Mesenchymal stem cell (in vitro differentiated cells and primary cell): ENCODE data around the gene EYA4.
A peak's percentile ranks its signal among the peaks of the same experiment; 100 is the strongest.

Experiments used
- DNase-seq: peaks from one replicate; pipeline ENCODE4 v3.0.0-alpha.2; 2013
- H2AFZ ChIP-seq: one replicate; pipeline ENCODE4 v1.6.1; 2013; ENCODE audit warnings: low read depth, mild to moderate bottlenecking, control low read depth, inconsistent platforms, low read length, moderate library complexity
- H2AK5ac ChIP-seq: 2 replicates; pipeline ENCODE4 v1.6.1; 2013; ENCODE audit warnings: low read length, moderate library complexity, mild to moderate bottlenecking, inconsistent platforms; ENCODE audit not compliant: severe bottlenecking
- H2BK120ac ChIP-seq: one replicate; pipeline ENCODE4 v1.6.1; 2013; ENCODE audit warnings: low read depth, mild to moderate bottlenecking, inconsistent platforms, low read length, moderate library complexity
- H2BK12ac ChIP-seq, 2 experiments: one replicate each; pipeline ENCODE4 v1.6.1; 2013; ENCODE audit warnings: inconsistent platforms in 2 of 2, low read length in 2 of 2, mild to moderate bottlenecking in 2 of 2, moderate library complexity in 2 of 2, control low read depth in 1 of 2
- H2BK15ac ChIP-seq: one replicate; pipeline ENCODE4 v1.6.1; 2013; ENCODE audit warnings: mild to moderate bottlenecking, low read depth, inconsistent platforms; ENCODE audit not compliant: poor library complexity, severe bottlenecking
- H2BK5ac ChIP-seq: 2 replicates; pipeline ENCODE4 v1.6.1; 2013; ENCODE audit warnings: low read depth, mild to moderate bottlenecking, low read length, control low read depth, inconsistent platforms; ENCODE audit not compliant: poor library complexity, severe bottlenecking
- H3K14ac ChIP-seq, 2 experiments: one replicate each; pipeline ENCODE4 v1.6.1; 2013; ENCODE audit warnings: inconsistent platforms in 2 of 2, low read length in 2 of 2, control low read depth in 1 of 2, mild to moderate bottlenecking in 1 of 2, moderate library complexity in 1 of 2
- H3K18ac ChIP-seq, 2 experiments: one replicate each; pipeline ENCODE4 v1.6.1; 2013; ENCODE audit warnings: inconsistent platforms in 2 of 2, low read length in 2 of 2, control low read depth in 1 of 2, low read depth in 1 of 2, mild to moderate bottlenecking in 1 of 2
- H3K23ac ChIP-seq, 2 experiments: one replicate each; pipeline ENCODE4 v1.6.1; 2013; ENCODE audit warnings: inconsistent platforms in 2 of 2, low read length in 2 of 2, mild to moderate bottlenecking in 2 of 2, moderate library complexity in 2 of 2, control low read depth in 1 of 2
- H3K27ac ChIP-seq: 2 replicates; pipeline ENCODE4 v1.5.1; 2013; ENCODE audit warnings: mild to moderate bottlenecking, moderate library complexity, low read length, control low read depth, inconsistent platforms; ENCODE audit not compliant: poor library complexity, severe bottlenecking
- H3K27me3 ChIP-seq, 2 experiments: 2 replicates each; pipeline versions ENCODE4 v1.6.1 to v1.7.0; 2013; ENCODE audit warnings: low read length in 2 of 2, mild to moderate bottlenecking in 2 of 2, moderate library complexity in 2 of 2, control low read depth in 1 of 2, inconsistent platforms in 1 of 2; ENCODE audit not compliant: control insufficient read depth in 1 of 2, insufficient read depth in 1 of 2
- H3K36me3 ChIP-seq, 2 experiments: 2 replicates each; pipeline versions ENCODE4 v1.6.1 to v1.7.0; 2013; ENCODE audit warnings: low read length in 2 of 2, control low read depth in 1 of 2, inconsistent platforms in 1 of 2, low read depth in 1 of 2, mild to moderate bottlenecking in 1 of 2; ENCODE audit not compliant: insufficient read depth in 2 of 2, control insufficient read depth in 1 of 2
- H3K4ac ChIP-seq, 2 experiments: one replicate each; pipeline ENCODE4 v1.6.1; 2013; ENCODE audit warnings: inconsistent platforms in 2 of 2, low read length in 2 of 2, mild to moderate bottlenecking in 2 of 2, moderate library complexity in 2 of 2, control low read depth in 1 of 2, low read depth in 1 of 2
- H3K4me1 ChIP-seq: 2 replicates; pipeline ENCODE4 v1.6.1; 2013; ENCODE audit warnings: low read depth, low read length, control low read depth; ENCODE audit not compliant: control insufficient read depth, insufficient read depth
- H3K4me2 ChIP-seq: 2 replicates; pipeline ENCODE4 v1.6.1; 2013; ENCODE audit warnings: low read length, mild to moderate bottlenecking, inconsistent platforms; ENCODE audit not compliant: poor library complexity, severe bottlenecking
- H3K4me3 ChIP-seq, 2 experiments: 2 replicates each; pipeline versions ENCODE4 v1.5.1 to v1.7.0; 2013; ENCODE audit warnings: low read length in 2 of 2, mild to moderate bottlenecking in 2 of 2, control low read depth in 1 of 2, low read depth in 1 of 2; ENCODE audit not compliant: insufficient read depth in 1 of 2
- H3K79me1 ChIP-seq: replicated peaks from 2 replicates; pipeline ENCODE4 v1.6.1; 2013; ENCODE audit warnings: mild to moderate bottlenecking, control low read depth, low read length, inconsistent platforms; ENCODE audit not compliant: poor library complexity, severe bottlenecking
- H3K9ac ChIP-seq: 2 replicates; pipeline ENCODE4 v1.7.0; 2013; ENCODE audit warnings: mild to moderate bottlenecking, low read length, moderate library complexity
- H3K9me3 ChIP-seq: 2 replicates; pipeline ENCODE4 v1.7.0; 2013; ENCODE audit warnings: mild to moderate bottlenecking, low read length; ENCODE audit not compliant: control insufficient read depth
- H4K8ac ChIP-seq: one replicate; pipeline ENCODE4 v1.6.1; 2013; ENCODE audit warnings: inconsistent platforms, mild to moderate bottlenecking, low read length, moderate library complexity
- H4K91ac ChIP-seq: one replicate; pipeline ENCODE4 v1.6.1; 2013; ENCODE audit warnings: mild to moderate bottlenecking, low read length, inconsistent platforms
- WGBS: methylation state at CpG from one replicate; pipeline ENCODE4 v1.1.7; 2013; ENCODE audit warnings: mixed read lengths; 5-methylcytosine and 5-hydroxymethylcytosine counted together

Gene EYA4

DNA sequence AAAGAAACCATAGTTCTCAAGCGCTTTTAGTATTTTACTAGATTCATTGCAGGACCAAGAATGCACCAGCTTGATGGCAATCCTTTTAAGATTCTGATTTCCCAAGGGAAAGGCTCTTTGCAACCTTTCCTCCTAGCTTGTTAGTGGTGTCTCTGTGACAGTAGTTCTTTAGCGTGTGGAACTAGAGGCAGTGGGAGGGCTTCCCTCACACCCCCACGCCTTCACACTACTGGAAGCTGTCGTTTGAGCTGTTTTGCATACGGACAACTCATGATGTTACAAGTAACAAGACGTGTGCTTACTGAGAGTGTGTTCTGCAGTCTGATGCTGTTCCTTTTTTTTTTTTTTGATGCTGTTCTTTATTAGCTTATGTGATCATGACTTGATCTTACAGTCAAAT lies 34.1 kb downstream of the EYA4 start:
- Histone ChIP-seq H3K9ac (no peak overlapping the region), H2BK15ac (no peak overlapping the region), H3K4me3 (no peak overlapping the region), H3K79me1 (no peaks in the 10 kb centered on the region), H3K18ac (no peak overlapping the region), H3K4ac (no peak overlapping the region), H2BK5ac (no peak overlapping the region), H2AK5ac (no peak overlapping the region), H4K8ac (no peak overlapping the region), H3K27me3 (no peaks in the 10 kb centered on the region), H2AFZ (no peak overlapping the region), H3K23ac (no peak overlapping the region), H2BK12ac (no peak overlapping the region), H3K9me3 (no peaks in the 10 kb centered on the region), H3K27ac (no peak overlapping the region), H4K91ac (no peak overlapping the region), H3K14ac (no peak overlapping the region), H2BK120ac (no peak overlapping the region), H3K4me2 (no peak overlapping the region), H3K4me1 (no peaks in the 10 kb centered on the region), H3K36me3 (no peaks in the 10 kb centered on the region)
- DNase-seq = no peak
- WGBS = 66% methylated on average over 5 of the region's 6 CpGs

DNA sequence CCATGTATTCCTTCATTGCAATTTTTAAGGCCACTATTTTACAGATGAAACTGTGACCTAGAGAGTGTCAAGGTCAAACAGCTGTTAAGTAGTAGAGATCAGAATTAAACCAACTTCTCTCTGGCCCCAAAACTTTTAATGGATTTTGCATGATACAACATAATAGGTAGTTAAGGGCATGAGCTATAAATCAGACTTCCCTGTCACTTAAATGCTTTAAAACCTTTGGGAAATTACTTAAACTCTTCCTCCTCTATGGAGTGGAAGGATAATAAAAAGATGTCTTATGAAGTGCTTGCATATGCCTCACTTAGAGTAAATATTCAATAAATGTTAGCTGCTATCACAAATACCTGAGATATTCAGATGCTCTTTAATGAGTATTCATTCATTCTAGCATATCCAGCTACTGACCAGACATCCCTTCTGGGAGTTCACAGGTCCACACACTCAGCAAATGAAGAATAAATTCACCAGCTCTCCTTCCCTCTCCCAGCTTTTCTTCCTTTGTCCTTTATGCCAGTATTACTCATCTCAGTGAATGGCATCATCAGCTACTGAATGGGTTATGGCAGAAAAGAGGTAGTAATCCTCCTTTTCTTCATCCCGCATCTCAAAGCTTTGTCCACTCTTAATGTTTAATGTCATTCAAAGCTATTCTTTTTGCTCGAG lies 36.2 kb downstream of the EYA4 start:
- H4K91ac ChIP-seq = no peak overlapping the region
- H3K9me3 ChIP-seq = no peaks in the 10 kb centered on the region
- no peak overlapping the region for H3K4ac ChIP-seq
- H3K18ac ChIP-seq = no peak overlapping the region
- no peak overlapping the region for H4K8ac ChIP-seq
- H2BK5ac ChIP-seq = no peak overlapping the region
- H3K79me1 ChIP-seq = no peaks in the 10 kb centered on the region
- no peak overlapping the region for H3K4me2 ChIP-seq
- no peak for DNase-seq
- H3K27ac ChIP-seq = no peak overlapping the region
- H3K4me3 ChIP-seq = no peak overlapping the region
- H2BK12ac ChIP-seq = no peak overlapping the region
- no peak overlapping the region for H2BK120ac ChIP-seq
- 100% methylated on average over 1 of the region's 2 CpGs for WGBS
- no peaks in the 10 kb centered on the region for H3K27me3 ChIP-seq
- no peak overlapping the region for H3K9ac ChIP-seq
- H3K36me3 ChIP-seq = no peaks in the 10 kb centered on the region
- no peak overlapping the region for H3K23ac ChIP-seq
- no peak overlapping the region for H2AK5ac ChIP-seq
- no peak overlapping the region for H2AFZ ChIP-seq
- no peaks in the 10 kb centered on the region for H3K4me1 ChIP-seq
- H3K14ac ChIP-seq = no peak overlapping the region
- H2BK15ac ChIP-seq = no peak overlapping the region

DNA sequence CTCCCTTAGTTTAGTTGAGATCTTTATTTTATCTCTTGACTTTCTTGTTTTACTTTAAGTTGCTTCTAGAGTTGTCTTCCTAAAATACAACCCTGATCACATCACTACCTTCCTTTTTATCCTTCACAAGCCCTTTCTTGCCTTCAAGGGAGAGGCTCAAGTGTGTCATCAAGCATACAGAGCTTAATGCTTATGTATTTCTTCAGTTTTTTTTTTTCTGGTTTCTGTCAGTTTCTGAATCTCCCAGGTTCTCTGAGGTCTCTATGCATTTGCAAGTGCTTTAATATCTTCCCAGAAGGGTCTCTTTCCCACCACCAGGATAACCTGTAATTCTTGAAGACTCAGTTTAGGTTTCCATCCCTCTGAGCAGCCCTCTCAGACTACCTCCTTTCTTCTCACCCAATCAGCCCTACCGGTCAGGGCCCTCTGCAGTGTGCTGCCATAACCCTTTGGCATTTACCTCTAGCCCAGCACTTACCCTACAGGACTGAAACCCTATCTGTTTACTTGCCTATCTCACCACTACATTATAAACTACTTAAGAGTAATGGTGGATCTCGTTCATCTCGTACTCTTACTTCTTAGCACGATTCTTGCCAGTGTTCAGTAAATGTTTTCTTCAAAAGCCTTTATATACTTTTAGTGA lies 36.9 kb downstream of the EYA4 start:
- Histone ChIP-seq H4K8ac (no peak overlapping the region), H3K79me1 (no peaks in the 10 kb centered on the region), H4K91ac (no peak overlapping the region), H3K9me3 (no peaks in the 10 kb centered on the region), H3K18ac (no peak overlapping the region), H3K4me1 (no peaks in the 10 kb centered on the region), H3K9ac (no peak overlapping the region), H3K4ac (no peak overlapping the region), H2BK12ac (no peak overlapping the region), H3K14ac (no peak overlapping the region), H2BK15ac (no peak overlapping the region), H2AK5ac (no peak overlapping the region), H3K4me3 (no peak overlapping the region), H2AFZ (no peak overlapping the region), H2BK120ac (no peak overlapping the region), H3K23ac (no peak overlapping the region), H3K4me2 (no peak overlapping the region), H3K27ac (no peak overlapping the region), H3K27me3 (no peaks in the 10 kb centered on the region), H2BK5ac (no peak overlapping the region), H3K36me3 (no peaks in the 10 kb centered on the region)
- no peak for DNase-seq
- 87% methylated on average over 1 of the region's 4 CpGs for WGBS

DNA sequence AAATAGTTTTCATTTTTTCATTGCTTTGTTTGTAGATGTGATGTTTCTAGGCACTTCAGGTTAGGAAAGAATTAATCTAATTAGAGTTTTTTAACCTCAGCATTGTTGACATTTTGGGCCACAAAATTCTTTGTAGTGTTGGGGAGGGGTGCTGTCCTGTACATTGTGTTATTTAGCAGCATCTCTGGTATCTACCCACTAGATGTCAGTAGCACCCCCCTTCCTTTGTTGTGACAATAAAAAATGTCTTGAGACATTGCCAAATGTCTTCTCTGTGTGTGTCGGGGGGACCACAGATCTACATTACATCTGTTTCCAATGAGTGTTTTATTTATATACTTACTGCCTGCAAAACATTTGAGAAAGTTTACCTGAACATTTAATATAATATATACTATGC lies 45.6 kb downstream of the EYA4 start:
- H4K8ac ChIP-seq = no peak overlapping the region
- no peak overlapping the region for H3K9ac ChIP-seq
- H2BK120ac ChIP-seq = no peak overlapping the region
- H2BK12ac ChIP-seq = no peak overlapping the region
- no peak overlapping the region for H3K4ac ChIP-seq
- H3K79me1 ChIP-seq = no peaks in the 10 kb centered on the region
- H3K27me3 ChIP-seq = peaks cover 0 to 7% of the 10 kb centered on the region in 2 experiments
- H2AK5ac ChIP-seq = no peak overlapping the region
- H2BK15ac ChIP-seq = no peak overlapping the region
- H2BK5ac ChIP-seq = no peak overlapping the region
- no peak overlapping the region for H4K91ac ChIP-seq
- no peak overlapping the region for H3K18ac ChIP-seq
- no peak overlapping the region for H2AFZ ChIP-seq
- no peak overlapping the region for H3K4me3 ChIP-seq
- no peak overlapping the region for H3K14ac ChIP-seq
- no CpG with 5 or more reads among the region's 1 CpG for WGBS
- H3K9me3 ChIP-seq = no peaks in the 10 kb centered on the region
- no peaks in the 10 kb centered on the region for H3K36me3 ChIP-seq
- peak; percentile 15 for DNase-seq
- H3K23ac ChIP-seq = no peak overlapping the region
- no peak overlapping the region for H3K27ac ChIP-seq
- H3K4me2 ChIP-seq = no peak overlapping the region
- H3K4me1 ChIP-seq = no peaks in the 10 kb centered on the region
